Body of pancreas (tissue), 4 donors: ENCODE results near the gene CISH.

Experiments used
- POLR2A ChIP-seq, 3 donors: fragments of 450-650 bp; IDR thresholded peaks; one replicate each; pipeline ENCODE4 v1.6.1; 2016; ENCODE audit warnings: antibody characterized with exemption in 3 of 3, mild to moderate bottlenecking in 2 of 3
- TF ChIP-seq, protein P1 (sequence below), 7 experiments: fragments of 450-650 bp in 4 of 7; fragments of 200-600 bp in 3 of 7; sonication (generic) in 3 of 7; IDR thresholded peaks; one replicate each; pipeline ENCODE4 v1.5.1; 2016 to 2019; ENCODE audit warnings: antibody characterized with exemption in 7 of 7

DNA sequence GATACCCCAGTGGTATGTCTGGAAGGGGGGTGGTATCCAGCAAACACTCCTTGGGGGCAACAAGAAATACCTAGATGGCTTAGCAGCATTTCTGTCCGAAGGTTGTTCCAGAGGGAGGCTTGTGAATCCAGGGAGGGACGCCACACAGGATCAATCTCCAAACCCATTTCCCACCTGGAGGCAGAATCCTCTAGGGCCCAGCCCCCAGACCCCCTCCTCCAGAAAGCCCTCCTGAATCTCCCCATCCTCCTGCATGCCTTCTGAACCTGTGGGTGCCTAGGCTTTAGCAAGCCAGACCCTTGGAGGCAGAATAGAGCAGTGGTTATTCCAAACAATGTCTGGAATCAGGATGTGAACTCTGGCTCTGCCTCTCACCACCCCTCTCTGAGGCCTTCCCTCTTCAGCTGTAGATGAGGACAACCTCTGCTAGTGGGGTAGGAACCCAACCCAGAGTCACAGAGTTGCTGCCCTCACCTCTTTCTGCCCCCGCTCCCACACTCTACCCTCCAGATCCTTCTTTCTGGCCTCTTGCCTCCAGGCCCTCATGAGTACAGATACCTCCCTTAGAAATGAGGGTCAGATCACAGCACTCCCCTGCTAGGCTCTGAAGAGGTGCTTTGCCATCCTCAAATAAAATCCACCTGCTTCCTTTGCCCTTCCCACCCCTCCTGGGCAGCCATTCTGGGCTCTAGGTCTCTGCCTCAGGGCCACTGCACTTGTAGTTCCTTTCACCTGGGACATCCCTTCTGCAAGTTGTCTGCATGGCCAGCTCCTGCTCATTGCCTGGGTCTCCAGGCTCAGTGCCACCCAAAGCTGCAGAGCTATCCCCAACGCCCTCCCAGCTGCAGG, 8.1 kb downstream of the CISH start:
- TF ChIP-seq, protein P1, sequence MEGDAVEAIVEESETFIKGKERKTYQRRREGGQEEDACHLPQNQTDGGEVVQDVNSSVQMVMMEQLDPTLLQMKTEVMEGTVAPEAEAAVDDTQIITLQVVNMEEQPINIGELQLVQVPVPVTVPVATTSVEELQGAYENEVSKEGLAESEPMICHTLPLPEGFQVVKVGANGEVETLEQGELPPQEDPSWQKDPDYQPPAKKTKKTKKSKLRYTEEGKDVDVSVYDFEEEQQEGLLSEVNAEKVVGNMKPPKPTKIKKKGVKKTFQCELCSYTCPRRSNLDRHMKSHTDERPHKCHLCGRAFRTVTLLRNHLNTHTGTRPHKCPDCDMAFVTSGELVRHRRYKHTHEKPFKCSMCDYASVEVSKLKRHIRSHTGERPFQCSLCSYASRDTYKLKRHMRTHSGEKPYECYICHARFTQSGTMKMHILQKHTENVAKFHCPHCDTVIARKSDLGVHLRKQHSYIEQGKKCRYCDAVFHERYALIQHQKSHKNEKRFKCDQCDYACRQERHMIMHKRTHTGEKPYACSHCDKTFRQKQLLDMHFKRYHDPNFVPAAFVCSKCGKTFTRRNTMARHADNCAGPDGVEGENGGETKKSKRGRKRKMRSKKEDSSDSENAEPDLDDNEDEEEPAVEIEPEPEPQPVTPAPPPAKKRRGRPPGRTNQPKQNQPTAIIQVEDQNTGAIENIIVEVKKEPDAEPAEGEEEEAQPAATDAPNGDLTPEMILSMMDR (IDR thresholded peaks at IDR 0.05), result no peak
- TF ChIP-seq POLR2A (IDR thresholded peaks at IDR 0.05), result no peak
